CD14-positive monocyte (primary cell): ENCODE data around the gene FREM1. TPM values are rescaled to one million over a fixed set of nuclear protein-coding genes. Genes with fewer than 3 reads are reported as not detected.

Experiments
- DNase-seq, 3 donors: peaks; one replicate each; pipeline ENCODE4 v3.0.0-alpha.2; 2011 to 2022
- H2AFZ ChIP-seq: 2 replicates; pipeline ENCODE4 v1.6.0; 2012; ENCODE audit warnings: mild to moderate bottlenecking, low read depth, low read length, inconsistent platforms; ENCODE audit not compliant: insufficient read depth, poor library complexity, severe bottlenecking
- H3K27ac ChIP-seq, 2 donors: 1 replicate in 1 of 2; 2 replicates in 1 of 2; pipeline ENCODE4 v1.5.1; 2012 to 2013; ENCODE audit warnings: low read length in 2 of 2, control low read depth in 1 of 2, inconsistent platforms in 1 of 2, low read depth in 1 of 2, mild to moderate bottlenecking in 1 of 2
- H3K27me3 ChIP-seq, 2 donors: one replicate each; pipeline versions ENCODE4 v1.6.0 to v1.6.1; 2011 to 2013; ENCODE audit warnings: low read length in 2 of 2; ENCODE audit not compliant: control insufficient read depth in 2 of 2, insufficient read depth in 2 of 2
- H3K36me3 ChIP-seq, 2 donors: replicated peaks in 1 of 2; 1 replicate in 1 of 2; 2 replicates in 1 of 2; pipeline versions ENCODE4 v1.5.1 to v1.6.1; 2012 to 2013; ENCODE audit warnings: low read length in 2 of 2, control low read depth in 1 of 2, inconsistent platforms in 1 of 2, mild to moderate bottlenecking in 1 of 2; ENCODE audit not compliant: insufficient read depth in 2 of 2, control insufficient read depth in 1 of 2
- H3K4me1 ChIP-seq, 2 donors: 1 replicate in 1 of 2; 2 replicates in 1 of 2; pipeline versions ENCODE4 v1.5.1 to v1.6.1; 2012 to 2013; ENCODE audit warnings: low read length in 2 of 2, control low read depth in 1 of 2, inconsistent platforms in 1 of 2, mild to moderate bottlenecking in 1 of 2, moderate library complexity in 1 of 2; ENCODE audit not compliant: insufficient read depth in 2 of 2, control insufficient read depth in 1 of 2
- H3K4me2 ChIP-seq: replicated peaks from 2 replicates; pipeline ENCODE3; 2012; ENCODE audit warnings: low read length, moderate library complexity, mild to moderate bottlenecking; ENCODE audit not compliant: poor library complexity, severe bottlenecking; ENCODE audit errors: extremely low read depth
- H3K4me3 ChIP-seq, 3 experiments: fragments of 200-600 bp in 1 of 3; sonication (generic) in 1 of 3; replicated peaks in 1 of 3; 1 replicate in 2 of 3; 2 replicates in 1 of 3; pipeline ENCODE4 v1.5.1; 2011 to 2013; ENCODE audit warnings: low read length in 3 of 3, mild to moderate bottlenecking in 3 of 3, control low read depth in 2 of 3, low read depth in 2 of 3, inconsistent platforms in 1 of 3, moderate library complexity in 1 of 3
- H3K79me2 ChIP-seq: 2 replicates; pipeline ENCODE4 v1.6.0; 2012; ENCODE audit warnings: mild to moderate bottlenecking, control low read depth, inconsistent platforms, low read length, moderate library complexity; ENCODE audit not compliant: insufficient read depth
- H3K9ac ChIP-seq: 2 replicates; pipeline ENCODE4 v1.6.0; 2017; ENCODE audit warnings: low read length, mild to moderate bottlenecking; ENCODE audit not compliant: insufficient read depth, poor library complexity, severe bottlenecking
- H3K9me3 ChIP-seq, 2 donors: replicated peaks in 1 of 2; 1 replicate in 1 of 2; 2 replicates in 1 of 2; pipeline versions ENCODE4 v1.5.1 to v1.6.1; 2012 to 2013; ENCODE audit warnings: low read length in 2 of 2, control low read depth in 1 of 2; ENCODE audit not compliant: control insufficient read depth in 1 of 2, insufficient read depth in 1 of 2
- H4K20me1 ChIP-seq: 2 replicates; pipeline ENCODE4 v1.6.0; 2012; ENCODE audit warnings: mild to moderate bottlenecking, low read length, control low read depth, moderate library complexity; ENCODE audit not compliant: insufficient read depth
- H3K27ac Mint-ChIP-seq, 7 donors: one replicate each; pipeline ENCODE4 v1.8.0; 2020; ENCODE audit warnings: mild to moderate bottlenecking in 7 of 7, mixed read lengths in 7 of 7, moderate library complexity in 6 of 7, inconsistent platforms in 2 of 7
- H3K27me3 Mint-ChIP-seq, 3 donors: one replicate each; pipeline ENCODE4 v1.8.0; 2021 to 2022; ENCODE audit warnings: low read depth in 3 of 3, mild to moderate bottlenecking in 3 of 3, mixed read lengths in 3 of 3, moderate library complexity in 3 of 3, inconsistent platforms in 1 of 3
- H3K36me3 Mint-ChIP-seq, 2 donors: one replicate each; pipeline ENCODE4 v1.8.0; 2020; ENCODE audit warnings: mixed read lengths in 2 of 2, inconsistent platforms in 1 of 2, mild to moderate bottlenecking in 1 of 2
- H3K4me1 Mint-ChIP-seq: one replicate; pipeline ENCODE4 v1.8.0; 2020; ENCODE audit warnings: mild to moderate bottlenecking, mixed read lengths
- H3K4me3 Mint-ChIP-seq, 2 donors: one replicate each; pipeline ENCODE4 v1.8.0; 2020; ENCODE audit warnings: mild to moderate bottlenecking in 2 of 2, mixed read lengths in 2 of 2, moderate library complexity in 1 of 2
- H3K9me3 Mint-ChIP-seq, 7 donors: one replicate each; pipeline ENCODE4 v1.8.0; 2020 to 2022; ENCODE audit warnings: mixed read lengths in 7 of 7, mild to moderate bottlenecking in 6 of 7, moderate library complexity in 6 of 7, inconsistent platforms in 2 of 7
- CTCF ChIP-seq: fragments of 200-600 bp; IDR thresholded peaks from one replicate; pipeline ENCODE4 v1.8.0; 2022; ENCODE audit warnings: antibody characterized with exemption, mild to moderate bottlenecking
- WGBS: methylation state at CpG from one replicate; pipeline ENCODE4 v1.1.5; 2013; ENCODE audit warnings: missing lambda C conversion rate; ENCODE audit not compliant: insufficient coverage; 5-methylcytosine and 5-hydroxymethylcytosine counted together
- intact Hi-C, 2 donors: fragments of 100-400 bp; cut with micrococcal nuclease; formaldehyde crosslinking; loops; one replicate each; pipeline versions ENCODE4 v1.15.0 to v1.15.1; 2023
- polyA plus RNA-seq, 3 donors: library from polyadenylated mRNA; depleted of rRNA in 1 of 3; unstranded in 2 of 3; stranded (reverse) in 1 of 3; fragments of 300-500 nt in 2 of 3; fragments of >200 nt in 1 of 3; fragmentation: Illumina TruSeq in 2 of 3; gene quantifications; 1 replicate in 2 of 3; 2 replicates in 1 of 3; pipeline ENCODE4 v1.2.3, GENCODE V29; 2012 to 2021

Gene FREM1
- polyA plus RNA-seq, 3 donors = not detected

- Histone ChIP-seq H4K20me1 (no peaks in the 10 kb centered on the region), H3K27ac (no peak overlapping the region), H3K4me3 (no peak overlapping the region), H3K4me2 (no peak overlapping the region), H3K9ac (no peak overlapping the region), H2AFZ (no peak overlapping the region), H3K79me2 (no peaks in the 10 kb centered on the region), H3K36me3 (no peaks in the 10 kb centered on the region), H3K27me3 (no peaks in the 10 kb centered on the region), H3K4me1 (no peaks in the 10 kb centered on the region), H3K9me3 (peaks cover 0 to 4% of the 10 kb centered on the region in 2 donors)
- no peak overlapping the region for H3K4me3 Mint-ChIP-seq
- TF ChIP-seq CTCF = no peak
- intact Hi-C loops = no loop called here
- WGBS = no CpG with 5 or more reads among the region's 2 CpGs
- H3K36me3 Mint-ChIP-seq = no peaks in the 10 kb centered on the region
- H3K27ac Mint-ChIP-seq = no peak overlapping the region
- no peaks in the 10 kb centered on the region for H3K4me1 Mint-ChIP-seq
- H3K9me3 Mint-ChIP-seq = peaks cover 0 to 7% (median 2%) of the 10 kb centered on the region in 7 donors
- H3K27me3 Mint-ChIP-seq = peaks cover 0 to 2% (median 0%) of the 10 kb centered on the region in 3 donors
- no peak for DNase-seq
These were observed 22.4 kb upstream of the FREM1 start for GRCh38 chr9:14932641-14933040.

DNA sequence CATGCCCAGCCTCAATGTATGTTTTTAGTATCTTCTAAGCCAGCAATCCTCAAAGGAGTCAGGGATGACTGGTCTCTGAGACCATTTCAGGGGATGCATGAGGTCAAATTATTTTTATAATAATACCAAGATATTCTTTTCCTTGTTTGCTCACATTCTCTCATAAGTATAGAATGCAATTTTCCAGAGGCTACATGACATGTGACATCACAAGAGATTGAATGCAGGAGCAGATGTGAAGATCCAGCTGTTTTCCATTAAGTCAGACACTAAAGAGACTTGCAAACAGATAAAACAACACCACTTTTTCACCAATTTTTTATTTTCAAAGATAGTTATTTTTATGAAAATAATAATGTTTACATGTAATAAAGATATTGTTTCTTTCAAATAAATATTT lies 22.0 kb upstream of the FREM1 start:
- TF ChIP-seq CTCF = no peak
- Mint-ChIP-seq H3K27ac (no peak overlapping the region), H3K4me1 (no peaks in the 10 kb centered on the region), H3K4me3 (no peak overlapping the region), H3K9me3 (peaks cover 0 to 7% (median 2%) of the 10 kb centered on the region in 7 donors), H3K27me3 (peaks cover 0 to 2% (median 0%) of the 10 kb centered on the region in 3 donors), H3K36me3 (no peaks in the 10 kb centered on the region)
- no peak for DNase-seq
- H3K9ac ChIP-seq = no peak overlapping the region
- no peaks in the 10 kb centered on the region for H3K36me3 ChIP-seq
- intact Hi-C loops = no loop called here
- no peak overlapping the region for H3K4me3 ChIP-seq
- no peaks in the 10 kb centered on the region for H3K4me1 ChIP-seq
- no peaks in the 10 kb centered on the region for H3K79me2 ChIP-seq
- H2AFZ ChIP-seq = no peak overlapping the region
- H3K27me3 ChIP-seq = no peaks in the 10 kb centered on the region
- H3K9me3 ChIP-seq = peaks cover 0 to 4% of the 10 kb centered on the region in 2 donors
- H4K20me1 ChIP-seq = no peaks in the 10 kb centered on the region
- H3K27ac ChIP-seq = no peak overlapping the region
- H3K4me2 ChIP-seq = no peak overlapping the region
